A549 (cell line): ENCODE measurements around the gene ARL4D. TPM values are rescaled to one million over a fixed set of nuclear protein-coding genes. Genes with fewer than 3 reads are reported as not detected.

Source experiments
- ATAC-seq, 2 experiments: fragments of 200-7000 bp in 1 of 2; fragments of >200 bp in 1 of 2; cut with Nextera tagmentation in 1 of 2; cut with Tn5 transposase in 1 of 2; 3 replicates each; pipeline versions ENCODE4 v1.8.0 to v1.9.1; 2018 to 2020; ENCODE audit warnings: mild to moderate bottlenecking in 1 of 2, moderate library complexity in 1 of 2
- CTCF ChIA-PET: fragments of 300-600 bp; sonication (Branson Sonifier 250); formaldehyde crosslinking; extraction: SDS; loops from one replicate; lab custom pipeline; 2021; ENCODE audit warnings: antibody characterized with exemption, inconsistent platforms; lab: Yijun Ruan, JAX
- POLR2A ChIA-PET: fragments of 350-600 bp; formaldehyde crosslinking; extraction: SDS; loops from one replicate; lab custom pipeline; 2021; ENCODE audit warnings: antibody characterized with exemption, inconsistent platforms; lab: Yijun Ruan, JAX
- DNase-seq, 2 experiments: peaks; one replicate each; pipeline versions ENCODE4 v3.0.0 to v3.0.0-alpha.2; 2011 to 2016; ENCODE audit warnings: low read depth in 1 of 2, low spot score in 1 of 2
- FAIRE-seq: peaks from 2 replicates; lab custom pipeline; 2011; peaks lifted over from hg19 to GRCh38; lab: Jason Lieb, UNC
- H3K27ac ChIP-seq, 2 experiments: fragments of >200 bp; sonication (Bioruptor Twin); formaldehyde crosslinking; 3 replicates each; pipeline ENCODE4 v1.5.1; 2016 to 2017
- H3K4me1 ChIP-seq: fragments of >200 bp; sonication (Bioruptor Twin); formaldehyde crosslinking; 3 replicates; pipeline ENCODE4 v1.6.1; 2016
- H3K4me2 ChIP-seq: fragments of >200 bp; sonication (Bioruptor Twin); formaldehyde crosslinking; 3 replicates; pipeline ENCODE4 v1.6.1; 2016
- H3K4me3 ChIP-seq: fragments of >200 bp; sonication (Bioruptor Twin); formaldehyde crosslinking; 3 replicates; pipeline ENCODE4 v1.5.1; 2016
- H3K9me3 ChIP-seq: fragments of >200 bp; sonication (Bioruptor Twin); formaldehyde crosslinking; 3 replicates; pipeline ENCODE4 v1.6.1; 2016
- ATOH8 ChIP-seq: fragments of 250-450 bp; sonication (Bioruptor Pico); IDR thresholded peaks from 2 replicates; pipeline ENCODE4 v1.5.0; 2020; ENCODE audit warnings: low read depth, mild to moderate bottlenecking, moderate library complexity
- BHLHE40 ChIP-seq: IDR thresholded peaks from 2 replicates; pipeline ENCODE4 v1.6.1; 2012; ENCODE audit warnings: low read depth, low read length, inconsistent platforms
- CBX8 ChIP-seq: fragments of 200-600 bp; sonication (generic); IDR thresholded peaks from 2 replicates; pipeline ENCODE4 v1.6.1; 2016
- CHD4 ChIP-seq: fragments of 200-600 bp; sonication (generic); IDR thresholded peaks from 2 replicates; pipeline ENCODE4 v1.6.1; 2016; ENCODE audit warnings: antibody characterized with exemption, mild to moderate bottlenecking, borderline replicate concordance
- CTCF ChIP-seq: fragments of >200 bp; sonication (Bioruptor Twin); formaldehyde crosslinking; IDR thresholded peaks from 3 replicates; pipeline ENCODE4 v1.5.1; 2016
- E2F6 ChIP-seq: IDR thresholded peaks from 2 replicates; pipeline ENCODE4 v1.6.1; 2012; ENCODE audit warnings: low read depth, borderline replicate concordance
- EP300 ChIP-seq, 2 experiments: fragments of >200 bp; sonication (Bioruptor Twin); formaldehyde crosslinking; IDR thresholded peaks; 2 replicates in 1 of 2; 3 replicates in 1 of 2; pipeline ENCODE4 v1.6.1; 2016 to 2017
- FOSL2 ChIP-seq, 2 experiments: fragments of 450-650 bp in 1 of 2; fragments of >200 bp in 1 of 2; sonication (Bioruptor Twin) in 1 of 2; formaldehyde crosslinking; IDR thresholded peaks; 2 replicates each; pipeline versions ENCODE4 v1.5.0 to v1.6.1; 2016 to 2020; ENCODE audit warnings: mild to moderate bottlenecking in 1 of 2, moderate library complexity in 1 of 2
- JUN ChIP-seq, 2 experiments: fragments of >200 bp; sonication (Bioruptor Twin); formaldehyde crosslinking; IDR thresholded peaks; 2 replicates in 1 of 2; 3 replicates in 1 of 2; pipeline ENCODE4 v1.6.1; 2016 to 2017
- MAX ChIP-seq: IDR thresholded peaks from 2 replicates; pipeline ENCODE4 v1.6.1; 2012
- NFE2L2 ChIP-seq: fragments of 150-350 bp; conservative IDR thresholded peaks from 2 replicates; pipeline ENCODE4 v1.6.1; 2014; ENCODE audit warnings: low read length
- RAD21 ChIP-seq, 2 experiments: fragments of >200 bp in 1 of 2; sonication (Bioruptor Twin) in 1 of 2; formaldehyde crosslinking in 1 of 2; IDR thresholded peaks in 1 of 2; conservative IDR thresholded peaks in 1 of 2; 2 replicates in 1 of 2; 3 replicates in 1 of 2; pipeline ENCODE4 v1.6.1; 2012 to 2018; ENCODE audit warnings: inconsistent platforms in 1 of 2
- REST ChIP-seq: fragments of 200-600 bp; sonication (generic); IDR thresholded peaks from 2 replicates; pipeline ENCODE4 v1.6.1; 2016; ENCODE audit warnings: antibody characterized with exemption, mild to moderate bottlenecking, moderate library complexity
- RFX5 ChIP-seq: fragments of 450-650 bp; IDR thresholded peaks from 2 replicates; pipeline ENCODE4 v1.7.1; 2014; ENCODE audit warnings: antibody characterized with exemption, mild to moderate bottlenecking, moderate library complexity
- SMC3 ChIP-seq: fragments of >200 bp; sonication (Bioruptor Twin); formaldehyde crosslinking; IDR thresholded peaks from 3 replicates; pipeline ENCODE4 v1.6.1; 2018; ENCODE audit warnings: inconsistent platforms
- SREBF2 ChIP-seq: fragments of 450-650 bp; IDR thresholded peaks from 2 replicates; pipeline ENCODE4 v1.6.1; 2014; ENCODE audit warnings: mild to moderate bottlenecking, moderate library complexity
- TFCP2L1 ChIP-seq: fragments of 250-450 bp; sonication (Bioruptor Pico); IDR thresholded peaks from 2 replicates; pipeline ENCODE4 v1.5.0; 2021; ENCODE audit warnings: mild to moderate bottlenecking
- USF2 ChIP-seq: fragments of 450-650 bp; IDR thresholded peaks from 2 replicates; pipeline ENCODE4 v1.6.1; 2014; ENCODE audit warnings: antibody characterized with exemption
- ZFP36 ChIP-seq: fragments of 450-650 bp; IDR thresholded peaks from 2 replicates; pipeline ENCODE4 v1.6.1; 2014; ENCODE audit warnings: borderline replicate concordance; ENCODE audit not compliant: partially characterized antibody
- WGBS: methylation state at CpG from one replicate; pipeline ENCODE4 v1.1.6; 2017; ENCODE audit errors: missing lambda C conversion rate; 5-methylcytosine and 5-hydroxymethylcytosine counted together
- polyA plus RNA-seq, 4 experiments: library from polyadenylated mRNA; depleted of rRNA in 3 of 4; stranded (reverse); fragments of >200 nt; fragmentation: RNase III in 1 of 4; extraction: RNeasy Plus Mini Kit Qiagen cat#74134 plus additional on column Dnase treatment in 1 of 4; gene quantifications; 2 replicates in 3 of 4; 3 replicates in 1 of 4; pipeline ENCODE4 v1.2.3, GENCODE V29; 2011 to 2017

ARL4D gene
- polyA plus RNA-seq, 2 of the 4 experiments (the other 2 are of a cell fraction) = 11.7 to 21.0 TPM

GRCh38 chr17:43388359-43389045 lies 10.3 kb upstream of the ARL4D start (continued):
- peak; percentile 48; the same call in 1 of the 2 replicates for TF ChIP-seq MAX
- TF ChIP-seq E2F6 = peak; percentile 41; the same call in 1 of the 2 replicates
- TF ChIP-seq EP300 (IDR thresholded peaks at IDR 0.05) = no peak

GRCh38 chr17:43389046-43389947 lies 9.5 kb upstream of the ARL4D start:
- ChIA-PET POLR2A (interaction anchor here (0.8 to 2.9 kb wide), 10 partner anchors 9 to 157 kb away, joined by 3 to 212 read pairs (median 14); partner anchors contain the start of genes ARL4D, DHX8 and ETV4), CTCF (interaction anchor here (0.7 to 50.6 kb wide), 13 partner anchors 9 to 305 kb away, joined by 3 to 2036 read pairs (median 6); partner anchors contain the start of genes ARL4D and DHX8)
- H3K4me1 ChIP-seq = peaks cover 14% of the 10 kb centered on the region
- H3K4me3 ChIP-seq = peak overlapping the region; percentile 67
- TF ChIP-seq SREBF2 (no peak), CBX8 (no peak), CTCF (peak; percentile 96), CHD4 (peak; percentile 88), USF2 (no peak), SMC3 (peak; percentile 76), NFE2L2 (no peak), RFX5 (no peak), TFCP2L1 (CRISPR knock-in tag) (no peak), MAX (peak; percentile 57), RAD21 (conservative IDR thresholded peaks at IDR 0.05 in 1 of 2, IDR thresholded peaks at IDR 0.05 in 1 of 2) (peak; percentile 59 to 65), FOSL2 (IDR thresholded peaks at IDR 0.05) (no peak), FOSL2 (CRISPR knock-in tag; IDR thresholded peaks at IDR 0.05) (peak; percentile 13; the same call in 1 of the 2 replicates)
- peak overlapping the region; percentile 97 for H3K4me2 ChIP-seq
- DNase-seq (peak; percentile 79 to 88), FAIRE-seq (no peak), ATAC-seq (peak; percentile 86)
- 4% methylated on average over 33 of the region's 33 CpGs for WGBS
- no peaks in the 10 kb centered on the region for H3K9me3 ChIP-seq
- H3K27ac ChIP-seq = peak overlapping the region; percentile 83 to 93

GRCh38 chr17:43392397-43392796 lies 6.4 kb upstream of the ARL4D start:
- CTCF ChIA-PET = interaction anchor here (1.1 to 50.6 kb wide), 15 partner anchors 9 to 340 kb away, joined by 3 to 2036 read pairs (median 9); partner anchors contain the start of genes ARL4D, DHX8 and ETV4
- no peak for TF ChIP-seq ZFP36
- no peak for TF ChIP-seq BHLHE40
- TF ChIP-seq ATOH8 = no peak
- no peak for TF ChIP-seq FOSL2 (IDR thresholded peaks at IDR 0.05)
- no peak for TF ChIP-seq FOSL2 (CRISPR knock-in tag; IDR thresholded peaks at IDR 0.05)
- TF ChIP-seq REST = no peak
- no peak for TF ChIP-seq SREBF2
- no peak for TF ChIP-seq JUN (IDR thresholded peaks at IDR 0.05)

More at GRCh38 chr17:43392397-43392796, 6.4 kb upstream of the ARL4D start:
- peaks cover 12% of the 10 kb centered on the region for H3K4me1 ChIP-seq
- H3K27ac ChIP-seq = no peak overlapping the region
- no peak overlapping the region for H3K4me2 ChIP-seq
- DNase-seq = no peak
- 57% methylated on average over 6 of the region's 6 CpGs for WGBS
- POLR2A ChIA-PET = interaction anchor here (2.9 to 3.8 kb wide), 2 partner anchors 24 to 91 kb away, joined by 36 to 38 read pairs; partner anchors contain the start of gene DHX8
- H3K9me3 ChIP-seq = no peaks in the 10 kb centered on the region
- H3K4me3 ChIP-seq = no peak overlapping the region
- no peak for FAIRE-seq
- ATAC-seq = no peak
